ENCODE data around the gene TMOD1. TPM values are rescaled to one million over a fixed set of nuclear protein-coding genes. Genes with fewer than 3 reads are reported as not detected.

TMOD1 gene
- total RNA-seq, 2 experiments from 2014 or later, result not detected

- ChIA-PET CTCF (ENCODE audit: unreplicated experiment) (no interaction called here), POLR2A (interaction anchor here (0.9 kb wide), 1 partner anchor 21 kb away, joined by 5 read pairs; the partner anchor contains the start of gene TMOD1)
- Histone ChIP-seq H3K4me3 (ENCODE audit: low read depth, low read length, poor library complexity, severe bottlenecking) (no peak overlapping the region), H3K79me2 (ENCODE audit: insufficient read depth, low read depth, low read length) (no peaks in the 10 kb centered on the region), H3K9me2 (ENCODE audit: insufficient read depth, low read length) (no peaks in the 10 kb centered on the region), H4K20me1 (ENCODE audit: insufficient read depth, low read length) (no peaks in the 10 kb centered on the region), H3K4me1 (ENCODE audit: insufficient read depth, low read length, poor library complexity, severe bottlenecking) (no peaks in the 10 kb centered on the region), H3K27ac (ENCODE audit: low read depth, low read length, poor library complexity, severe bottlenecking) (no peak overlapping the region), H3K9me3 (ENCODE audit: low read length) (no peaks in the 10 kb centered on the region), H2AFZ (ENCODE audit: low read length) (no peak overlapping the region), H3K36me3 (ENCODE audit: insufficient read depth, low read length) (no peaks in the 10 kb centered on the region), H3K4me2 (ENCODE audit: low read length) (no peak overlapping the region)
- no peak for DNase-seq (ENCODE audit: low spot score)
- no TSS peak for BruUV-seq (replicated peaks)
- intact Hi-C loops (cut with micrococcal nuclease; ENCODE audit: unreplicated experiment), result no loop called here
- TF ChIP-seq CTCF (conservative IDR thresholded peaks at IDR 0.05; ENCODE audit: low read length), result no peak
- TF ChIP-seq EZH2phosphoT487 (IDR thresholded peaks at IDR 0.05; ENCODE audit: borderline replicate concordance, low read depth, low read length), result no peak
Observed at GRCh38 chr9:97480174-97480573, 21.3 kb upstream of the TMOD1 start.

GRCh38 chr9:97480749-97481148 lies 20.7 kb upstream of the TMOD1 start:
- no peaks in the 10 kb centered on the region for H3K79me2 ChIP-seq (ENCODE audit: insufficient read depth, low read depth, low read length)
- POLR2A ChIA-PET, result no interaction called here
- H3K36me3 ChIP-seq (ENCODE audit: insufficient read depth, low read length), result no peaks in the 10 kb centered on the region
- CTCF ChIA-PET (ENCODE audit: unreplicated experiment), result no interaction called here
- H3K4me3 ChIP-seq (ENCODE audit: low read depth, low read length, poor library complexity, severe bottlenecking), result no peak overlapping the region
- H2AFZ ChIP-seq (ENCODE audit: low read length), result no peak overlapping the region
- TF ChIP-seq CTCF (conservative IDR thresholded peaks at IDR 0.05; ENCODE audit: low read length) (no peak), EZH2phosphoT487 (IDR thresholded peaks at IDR 0.05; ENCODE audit: borderline replicate concordance, low read depth, low read length) (no peak)
- no peaks in the 10 kb centered on the region for H4K20me1 ChIP-seq (ENCODE audit: insufficient read depth, low read length)
- BruUV-seq (replicated peaks), result no TSS peak
- H3K27ac ChIP-seq (ENCODE audit: low read depth, low read length, poor library complexity, severe bottlenecking), result no peak overlapping the region
- intact Hi-C loops (cut with micrococcal nuclease; ENCODE audit: unreplicated experiment), result no loop called here
- no peaks in the 10 kb centered on the region for H3K9me3 ChIP-seq (ENCODE audit: low read length)
- DNase-seq (ENCODE audit: low spot score), result no peak
- no peak overlapping the region for H3K4me2 ChIP-seq (ENCODE audit: low read length)
- H3K9me2 ChIP-seq (ENCODE audit: insufficient read depth, low read length), result no peaks in the 10 kb centered on the region
- H3K4me1 ChIP-seq (ENCODE audit: insufficient read depth, low read length, poor library complexity, severe bottlenecking), result no peaks in the 10 kb centered on the region

DNA sequence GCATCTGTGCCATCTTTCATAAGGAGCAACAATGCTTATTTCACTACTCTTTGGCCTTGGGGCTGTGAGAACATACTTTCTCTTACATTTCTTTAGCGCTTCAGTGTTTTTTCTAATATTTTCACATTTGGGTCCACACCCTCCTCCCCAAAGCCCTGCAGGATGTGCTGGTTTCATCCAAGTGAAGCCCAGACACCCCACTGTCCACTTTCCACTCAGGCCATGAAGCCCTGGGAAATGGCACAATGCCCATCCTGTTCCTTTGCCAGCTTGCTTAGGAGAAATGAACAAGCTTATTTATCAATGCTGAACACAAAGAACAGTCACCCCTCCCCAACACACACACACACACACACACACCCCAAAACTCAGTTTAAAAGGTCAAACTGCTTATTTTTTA lies 17.3 kb upstream of the TMOD1 start:
- CTCF ChIA-PET (ENCODE audit: unreplicated experiment), result interaction anchor here (0.6 kb wide), 1 partner anchor 72 kb away, joined by 4 read pairs; no protein-coding TSS in a partner anchor
- no peaks in the 10 kb centered on the region for H4K20me1 ChIP-seq (ENCODE audit: insufficient read depth, low read length)
- DNase-seq (ENCODE audit: low spot score), result no peak
- no peak overlapping the region for H3K4me3 ChIP-seq (ENCODE audit: low read depth, low read length, poor library complexity, severe bottlenecking)
- H2AFZ ChIP-seq (ENCODE audit: low read length), result no peak overlapping the region
- TF ChIP-seq EZH2phosphoT487 (IDR thresholded peaks at IDR 0.05; ENCODE audit: borderline replicate concordance, low read depth, low read length) (no peak), CTCF (conservative IDR thresholded peaks at IDR 0.05; ENCODE audit: low read length) (no peak)
- no peaks in the 10 kb centered on the region for H3K9me3 ChIP-seq (ENCODE audit: low read length)
- H3K79me2 ChIP-seq (ENCODE audit: insufficient read depth, low read depth, low read length), result no peaks in the 10 kb centered on the region
- no peaks in the 10 kb centered on the region for H3K4me1 ChIP-seq (ENCODE audit: insufficient read depth, low read length, poor library complexity, severe bottlenecking)
- no TSS peak for BruUV-seq (replicated peaks)
- no peak overlapping the region for H3K27ac ChIP-seq (ENCODE audit: low read depth, low read length, poor library complexity, severe bottlenecking)
- POLR2A ChIA-PET, result interaction anchor here (0.6 kb wide), 1 partner anchor 215 kb away, joined by 3 read pairs; no protein-coding TSS in a partner anchor
- intact Hi-C loops (cut with micrococcal nuclease; ENCODE audit: unreplicated experiment), result no loop called here
- H3K4me2 ChIP-seq (ENCODE audit: low read length), result no peak overlapping the region
- H3K36me3 ChIP-seq (ENCODE audit: insufficient read depth, low read length), result no peaks in the 10 kb centered on the region
- H3K9me2 ChIP-seq (ENCODE audit: insufficient read depth, low read length), result no peaks in the 10 kb centered on the region

All from OCI-LY7 (cell line).